ENCODE measurements around the gene SERTAD3. TPM values are rescaled to one million over a fixed set of nuclear protein-coding genes. Genes with fewer than 3 reads are reported as not detected.

The SERTAD3 gene
- total and polyA plus RNA-seq, 2 of the 8 experiments (the other 6 are each of a cell fraction or from before 2014, with no cell fraction given), result 15.1 to 32.1 TPM

- no peak for FAIRE-seq
Measured at GRCh38 chr19:40465025-40465556, 21.0 kb upstream of the SERTAD3 start.

More at GRCh38 chr19:40465025-40465556, 21.0 kb upstream of the SERTAD3 start:
- TF ChIP-seq CEBPB (IDR thresholded peaks at IDR 0.05; ENCODE audit: low read depth, low read length) (0 out of 2 replicates have a peak, but pooled peaks have one; percentile 35), USF2 (IDR thresholded peaks at IDR 0.05; ENCODE audit: low read length) (no peak), KDM4A (IDR thresholded peaks at IDR 0.05; ENCODE audit: low read depth, low read length, severe bottlenecking) (no peak), KDM1A (IDR thresholded peaks at IDR 0.05; ENCODE audit: borderline replicate concordance, low read length) (peak; percentile 76), TBP (IDR thresholded peaks at IDR 0.05; ENCODE audit: low read depth, low read length) (no peak)
- no peak for DNase-seq (ENCODE audit: low read depth in 1 of 2, low spot score in 2 of 2)
- Histone ChIP-seq H2BK20ac (ENCODE audit: low read length) (no peak overlapping the region), H3K9me3 (ENCODE audit: insufficient read depth in 2 of 2, low read depth in 1 of 2, low read length in 1 of 2) (no peaks in the 10 kb centered on the region), H3K4me1 (replicated peaks in 1 of 4; ENCODE audit: control insufficient read depth in 3 of 4, insufficient read depth in 4 of 4, low read length in 3 of 4) (peaks cover 0 to 15% (median 8%) of the 10 kb centered on the region in 4 experiments; a peak in 6 of 7 replicates), H3K79me2 (ENCODE audit: control insufficient read depth in 1 of 2, insufficient read depth in 2 of 2, low read length in 2 of 2) (no peaks in the 10 kb centered on the region), H3K4me2 (ENCODE audit: insufficient read depth in 1 of 2, low read depth in 2 of 2, low read length in 2 of 2) (peak overlapping the region; percentile 68 to 72), H2AFZ (ENCODE audit: low read length) (no peak overlapping the region), H2BK12ac (ENCODE audit: low read depth, low read length) (0 out of 2 replicates have a peak overlapping the region, but pooled peaks have one; percentile 90), H4K8ac (ENCODE audit: extremely low read depth, insufficient read depth, low read length) (peak overlapping the region; percentile 45; the same call in 1 of the 2 replicates), H4K20me1 (replicated peaks in 1 of 2; ENCODE audit: control insufficient read depth in 1 of 2, insufficient read depth in 2 of 2, low read length in 2 of 2) (peaks cover 4 to 8% of the 10 kb centered on the region in 2 experiments), H2AK5ac (ENCODE audit: low read depth, low read length) (no peak overlapping the region), H3K4ac (replicated peaks; ENCODE audit: insufficient read length, low read depth, low read length) (no peak overlapping the region), H3K23me2 (ENCODE audit: low read depth, low read length) (peaks cover 8% of the 10 kb centered on the region), H3K56ac (replicated peaks; ENCODE audit: insufficient read length, low read depth, low read length) (no peak overlapping the region), H3K36me3 (ENCODE audit: control insufficient read depth in 2 of 4, insufficient read depth in 4 of 4, low read length in 3 of 4) (no peaks in the 10 kb centered on the region), H3K18ac (ENCODE audit: extremely low read depth, low read length) (peak overlapping the region; percentile 95; the same call in 1 of the 2 replicates), H3K4me3 (ENCODE audit: extremely low read depth in 1 of 4, insufficient read depth in 2 of 4, low read depth in 3 of 4, low read length in 4 of 4) (peak overlapping the region; percentile 47 to 86 (median 70)), H3K27me3 (replicated peaks in 1 of 4; ENCODE audit: control insufficient read depth in 3 of 4, extremely low read depth in 1 of 4, insufficient read depth in 3 of 4, low read length in 3 of 4) (peaks cover 12 to 28% (median 22%) of the 10 kb centered on the region in 4 experiments), H3K9ac (replicated peaks in 1 of 4; ENCODE audit: extremely low read depth in 1 of 4, low read depth in 3 of 4, low read length in 3 of 4) (peak overlapping the region in 2 of 4 experiments; percentile 48 to 78; a peak in 1 of 7 replicates), H3K23ac (ENCODE audit: insufficient read length) (no peak overlapping the region), H2BK5ac (ENCODE audit: low read depth, low read length) (peak overlapping the region; percentile 91; the same call in 1 of the 2 replicates), H3K79me1 (ENCODE audit: low read depth, low read length) (no peaks in the 10 kb centered on the region), H2BK15ac (ENCODE audit: low read length) (0 out of 2 replicates have a peak overlapping the region, but pooled peaks have one; percentile 0), H4K91ac (replicated peaks; ENCODE audit: insufficient read length, low read length) (no peak overlapping the region), H2BK120ac (replicated peaks; ENCODE audit: low read depth, low read length) (no peak overlapping the region), H3K14ac (ENCODE audit: insufficient read length) (no peak overlapping the region), H4K5ac (ENCODE audit: insufficient read length, low read depth, low read length) (no peak overlapping the region), H3K27ac (ENCODE audit: low read depth, low read length) (no peak overlapping the region)
- WGBS, 2 experiments (ENCODE audit: extremely low coverage in 1 of 2, insufficient coverage in 1 of 2, insufficient read length in 1 of 2, insufficient replicate concordance in 2 of 2, low coverage in 1 of 2, low lambda C conversion rate in 2 of 2, missing lambda C conversion rate in 1 of 2), result 37% methylated on average over 11 of the region's 11 CpGs; no CpG with 5 or more reads in 1 of the 2 experiments
- CTCF ChIA-PET (ENCODE audit: partially characterized antibody), result interaction anchor here (0.6 to 7.9 kb wide), 33 partner anchors 9 to 160 kb away, joined by 3 to 49 read pairs (median 7); partner anchors contain the start of genes PRX and SERTAD1
- POLR2A ChIA-PET (ENCODE audit: partially characterized antibody), result interaction anchor here (1.0 to 5.3 kb wide), 5 partner anchors 14 to 45 kb away, joined by 3 to 25 read pairs (median 5); partner anchors contain the start of gene SERTAD3
